Ishikawa (cell line): ENCODE results near the gene LCN10.
A peak's percentile ranks its signal among the peaks of the same experiment; 100 is the strongest.

Experiments used
- CEBPB ChIP-seq: IDR thresholded peaks from 2 replicates; pipeline ENCODE4 v1.6.1; 2012
- CREB1 ChIP-seq: IDR thresholded peaks from 2 replicates; pipeline ENCODE4 v1.6.1; 2012; ENCODE audit warnings: low read depth
- EGR1 ChIP-seq: IDR thresholded peaks from 2 replicates; pipeline ENCODE4 v1.6.1; 2012
- EP300 ChIP-seq: IDR thresholded peaks from 2 replicates; pipeline ENCODE4 v1.6.1; 2012; ENCODE audit warnings: borderline replicate concordance
- FOXM1 ChIP-seq: IDR thresholded peaks from 2 replicates; pipeline ENCODE4 v1.6.1; 2012; ENCODE audit warnings: low read depth, borderline replicate concordance
- MAX ChIP-seq: IDR thresholded peaks from 2 replicates; pipeline ENCODE4 v1.6.1; 2012
- NFIC ChIP-seq: IDR thresholded peaks from 2 replicates; pipeline ENCODE4 v1.6.1; 2012
- RAD21 ChIP-seq: IDR thresholded peaks from 2 replicates; pipeline ENCODE4 v1.6.1; 2012; ENCODE audit warnings: low read depth
- REST ChIP-seq: IDR thresholded peaks from 2 replicates; pipeline ENCODE4 v1.6.1; 2012; ENCODE audit warnings: low read depth, mild to moderate bottlenecking
- TAF1 ChIP-seq: IDR thresholded peaks from 2 replicates; pipeline ENCODE4 v1.6.1; 2012; ENCODE audit warnings: low read depth, mild to moderate bottlenecking
- TCF12 ChIP-seq: IDR thresholded peaks from 2 replicates; pipeline ENCODE4 v1.6.1; 2012; ENCODE audit warnings: low read depth
- TEAD4 ChIP-seq: IDR thresholded peaks from 2 replicates; pipeline ENCODE4 v1.6.1; 2012
- USF1 ChIP-seq: IDR thresholded peaks from 2 replicates; pipeline ENCODE4 v1.6.1; 2012
- YY1 ChIP-seq: IDR thresholded peaks from 2 replicates; pipeline ENCODE4 v1.6.1; 2012; ENCODE audit warnings: low read depth
- ZBTB7A ChIP-seq: IDR thresholded peaks from 2 replicates; pipeline ENCODE4 v1.6.1; 2012; ENCODE audit warnings: low read depth

The LCN10 gene

GRCh38 chr9:136694872-136695247, 47.9 kb downstream of the LCN10 start:
- no peak for TF ChIP-seq EP300
- TF ChIP-seq CEBPB = no peak
- no peak for TF ChIP-seq TCF12
- TF ChIP-seq RAD21 = no peak
- TF ChIP-seq YY1 = no peak
- TF ChIP-seq NFIC = no peak
- TF ChIP-seq ZBTB7A = no peak
- TF ChIP-seq TAF1 = no peak
- TF ChIP-seq MAX = no peak

GRCh38 chr9:136694163-136694871, 48.4 kb downstream of the LCN10 start:
- TF ChIP-seq FOXM1 (no peak), RAD21 (peak; percentile 82), TCF12 (no peak), REST (no peak), TAF1 (no peak), ZBTB7A (no peak; the same call in 1 of the 2 replicates)

GRCh38 chr9:136693490-136694162, 49.1 kb downstream of the LCN10 start:
- TF ChIP-seq TAF1 (no peak), RAD21 (no peak), MAX (peak; percentile 60), FOXM1 (peak; percentile 70; the same call in 1 of the 2 replicates), USF1 (peak; percentile 11; the same call in 1 of the 2 replicates), NFIC (peak; percentile 87), TCF12 (peak; percentile 99), EP300 (peak; percentile 80; the same call in 1 of the 2 replicates), TEAD4 (peak; percentile 57)

GRCh38 chr9:136693135-136693489, 49.6 kb downstream of the LCN10 start:
- TF ChIP-seq TEAD4 (no peak), EP300 (no peak)

GRCh38 chr9:136692185-136693134, 50.3 kb downstream of the LCN10 start:
- 0 out of 2 replicates have a peak, but pooled peaks have one; percentile 15 for TF ChIP-seq ZBTB7A
- TF ChIP-seq RAD21 = no peak

GRCh38 chr9:136691316-136692184, 51.2 kb downstream of the LCN10 start:
- TF ChIP-seq NFIC (no peak), MAX (no peak), CREB1 (no peak), EGR1 (no peak), TCF12 (no peak), RAD21 (no peak), TAF1 (no peak), TEAD4 (no peak), FOXM1 (no peak), REST (no peak), USF1 (no peak), YY1 (no peak)
